Calu3 (cell line): ENCODE data around the gene OR4Q2. TPM values are rescaled to one million over a fixed set of nuclear protein-coding genes. Genes with fewer than 3 reads are reported as not detected.

Source experiments
- BruUV-seq: library from RNA; stranded (reverse); fragments of 400-500 nt; replicated peaks from 2 replicates; lab custom pipeline; 2021; lab: Mats Ljungman, UMichigan
- CTCF ChIA-PET: fragments of 300-600 bp; sonication (Branson Sonifier 250); formaldehyde crosslinking; loops from one replicate; lab custom pipeline; 2022; ENCODE audit warnings: antibody characterized with exemption; lab: Charles Lee
- DNase-seq: peaks from one replicate; pipeline ENCODE4 v3.0.0; 2022
- H3K27ac Mint-ChIP-seq: one replicate; pipeline ENCODE4 v1.8.0; 2022; ENCODE audit warnings: mixed read lengths; ENCODE audit not compliant: unreplicated experiment
- H3K27me3 Mint-ChIP-seq: one replicate; pipeline ENCODE4 v1.8.0; 2022; ENCODE audit warnings: mixed read lengths; ENCODE audit not compliant: unreplicated experiment
- H3K36me3 Mint-ChIP-seq: one replicate; pipeline ENCODE4 v1.8.0; 2022; ENCODE audit warnings: mild to moderate bottlenecking, moderate library complexity, mixed read lengths; ENCODE audit not compliant: insufficient read depth, unreplicated experiment
- H3K4me1 Mint-ChIP-seq: one replicate; pipeline ENCODE4 v1.8.0; 2022; ENCODE audit warnings: mild to moderate bottlenecking, low read depth, mixed read lengths; ENCODE audit not compliant: unreplicated experiment
- H3K4me3 Mint-ChIP-seq: one replicate; pipeline ENCODE4 v1.8.0; 2022; ENCODE audit warnings: mild to moderate bottlenecking, low read depth, moderate library complexity, mixed read lengths; ENCODE audit not compliant: unreplicated experiment
- H3K9me3 Mint-ChIP-seq: one replicate; pipeline ENCODE4 v1.8.0; 2022; ENCODE audit warnings: low read depth, mixed read lengths; ENCODE audit not compliant: unreplicated experiment
- CTCF ChIP-seq: fragments of 200-600 bp; IDR thresholded peaks from one replicate; pipeline ENCODE4 v1.8.0; 2022; ENCODE audit warnings: antibody characterized with exemption; ENCODE audit not compliant: unreplicated experiment
- intact Hi-C: fragments of 100-400 bp; cut with micrococcal nuclease; formaldehyde crosslinking; loops from one replicate; pipeline ENCODE4 v1.10.0; 2022; ENCODE audit not compliant: unreplicated experiment
- total RNA-seq: library from RNA; stranded (reverse); gene quantifications from 2 replicates; pipeline ENCODE4 v1.2.3, GENCODE V29; 2022

Gene OR4Q2
- total RNA-seq, 1 experiment from 2014 or later, result not detected

GRCh38 chr14:20035449-20035848 is 33.5 kb downstream of the OR4Q2 start:
- no TSS peak for BruUV-seq
- H3K36me3 Mint-ChIP-seq, result no peaks in the 10 kb centered on the region
- no peak overlapping the region for H3K27ac Mint-ChIP-seq
- H3K9me3 Mint-ChIP-seq, result no peaks in the 10 kb centered on the region
- H3K27me3 Mint-ChIP-seq, result no peaks in the 10 kb centered on the region
- DNase-seq, result no peak
- intact Hi-C loops, result no loop called here
- H3K4me1 Mint-ChIP-seq, result no peaks in the 10 kb centered on the region
- no peak for TF ChIP-seq CTCF
- CTCF ChIA-PET, result no interaction called here
- H3K4me3 Mint-ChIP-seq, result no peak overlapping the region

- intact Hi-C loops, result no loop called here
- Mint-ChIP-seq H3K4me3 (no peak within 1 kb of the TSS), H3K36me3 (no peaks in the 10 kb centered on the region), H3K27ac (no peak within 1 kb of the TSS), H3K27me3 (no peaks in the 10 kb centered on the region), H3K4me1 (no peaks in the 10 kb centered on the region), H3K9me3 (no peaks in the 10 kb centered on the region)
- CTCF ChIA-PET, result interaction anchor here (0.8 kb wide), 1 partner anchor 661 kb away, joined by 4 read pairs; no protein-coding TSS in a partner anchor
- TF ChIP-seq CTCF, result no peak
- no TSS peak for BruUV-seq
- no peak for DNase-seq
Observed at GRCh38 chr14:20035938-20036337, 34.0 kb downstream of the OR4Q2 start, which contains the start of gene OR4K13. Gene OR4K13, minus strand, starts transcription at chr14:20036038. Its CDS starts 1,280 bp downstream, at chr14:20034758.

GRCh38 chr14:20044243-20044642 is 42.3 kb downstream of the OR4Q2 start:
- Mint-ChIP-seq H3K27me3 (no peaks in the 10 kb centered on the region), H3K4me1 (no peaks in the 10 kb centered on the region), H3K27ac (no peak overlapping the region), H3K9me3 (no peaks in the 10 kb centered on the region), H3K4me3 (no peak overlapping the region), H3K36me3 (no peaks in the 10 kb centered on the region)
- CTCF ChIA-PET, result no interaction called here
- no TSS peak for BruUV-seq
- intact Hi-C loops, result no loop called here
- no peak for DNase-seq
- no peak for TF ChIP-seq CTCF

- CTCF ChIA-PET, result no interaction called here
- intact Hi-C loops, result no loop called here
- no peak for TF ChIP-seq CTCF
- no peak for DNase-seq
- H3K27me3 Mint-ChIP-seq, result no peaks in the 10 kb centered on the region
- no TSS peak for BruUV-seq
- H3K9me3 Mint-ChIP-seq, result no peaks in the 10 kb centered on the region
- no peak overlapping the region for H3K27ac Mint-ChIP-seq
- no peaks in the 10 kb centered on the region for H3K4me1 Mint-ChIP-seq
- H3K4me3 Mint-ChIP-seq, result no peak overlapping the region
- H3K36me3 Mint-ChIP-seq, result no peaks in the 10 kb centered on the region
Observed at GRCh38 chr14:20048202-20048601, 46.2 kb downstream of the OR4Q2 start.

Other genes with a start within 250 kb of the OR4Q2 start
- gene OR4M1, start 228.7 kb upstream of the OR4Q2 start, total RNA-seq, result not detected in 2 replicates
- not detected in 2 replicates for gene OR4N2, start 198.4 kb upstream of the OR4Q2 start, total RNA-seq
- not detected in 2 replicates for gene OR4K2, start 127.0 kb upstream of the OR4Q2 start, total RNA-seq
- gene OR4K5, start 81.6 kb upstream of the OR4Q2 start, total RNA-seq, result not detected in 2 replicates
- not detected in 2 replicates for gene OR4K1, start 71.2 kb upstream of the OR4Q2 start, total RNA-seq
- not detected in 2 replicates for gene OR4K15, start 26.6 kb upstream of the OR4Q2 start, total RNA-seq
- gene OR4K14, start 17.1 kb downstream of the OR4Q2 start, total RNA-seq, result not detected in 2 replicates
- gene OR4K13, start 33.9 kb downstream of the OR4Q2 start, total RNA-seq, result not detected in 2 replicates
- gene OR4L1, start 57.9 kb downstream of the OR4Q2 start, total RNA-seq, result not detected in 2 replicates
- not detected in 2 replicates for gene OR4K17, start 108.6 kb downstream of the OR4Q2 start, total RNA-seq
- gene OR4N5, start 136.7 kb downstream of the OR4Q2 start, total RNA-seq, result not detected in 2 replicates
- gene OR11G2, start 188.7 kb downstream of the OR4Q2 start, total RNA-seq, result not detected in 2 replicates
- not detected in 2 replicates for gene OR11H6, start 221.5 kb downstream of the OR4Q2 start, total RNA-seq
- gene OR11H7, start 226.8 kb downstream of the OR4Q2 start, total RNA-seq, result not detected in 2 replicates
- gene OR11H4, start 237.1 kb downstream of the OR4Q2 start, total RNA-seq, result not detected in 2 replicates